SK-N-SH treated with all-trans-retinoic acid at 6 μM for 48 hours (cell line): ENCODE measurements around the gene MAP3K3.

ENCODE experiments used
- ARNTL ChIP-seq: fragments of 450-650 bp; formaldehyde crosslinking; IDR thresholded peaks from 2 replicates; pipeline ENCODE4 v1.5.0; 2020; ENCODE audit warnings: low read depth, mild to moderate bottlenecking, moderate library complexity, borderline replicate concordance
- OSR1 ChIP-seq: fragments of 250-450 bp; sonication (Bioruptor Pico); IDR thresholded peaks from 2 replicates; pipeline ENCODE4 v1.8.0; 2022; ENCODE audit warnings: moderate library complexity, mild to moderate bottlenecking, inconsistent platforms
- POU6F1 ChIP-seq: fragments of 250-450 bp; sonication (Bioruptor Pico); IDR thresholded peaks from 2 replicates; pipeline ENCODE4 v1.8.0; 2021; ENCODE audit warnings: low read depth, mild to moderate bottlenecking, moderate library complexity, borderline replicate concordance
- RARB ChIP-seq: fragments of 250-450 bp; sonication (Bioruptor Pico); IDR thresholded peaks from 2 replicates; pipeline ENCODE4 v1.8.0; 2021; ENCODE audit warnings: mild to moderate bottlenecking, moderate library complexity
- SNAI2 ChIP-seq: fragments of 250-450 bp; sonication (Bioruptor Pico); IDR thresholded peaks from 2 replicates; pipeline ENCODE4 v1.5.0; 2020; ENCODE audit warnings: mild to moderate bottlenecking, moderate library complexity
- TCF4 ChIP-seq: fragments of 250-450 bp; sonication (Bioruptor Pico); IDR thresholded peaks from 2 replicates; pipeline ENCODE4 v1.8.0; 2021; ENCODE audit warnings: mild to moderate bottlenecking, moderate library complexity, borderline replicate concordance
- TSHZ2 ChIP-seq: fragments of 250-450 bp; sonication (Bioruptor Pico); IDR thresholded peaks from 2 replicates; pipeline ENCODE4 v1.5.0; 2020; ENCODE audit warnings: mild to moderate bottlenecking, moderate library complexity
- ZFP30 ChIP-seq: fragments of 450-650 bp; formaldehyde crosslinking; IDR thresholded peaks from 2 replicates; pipeline ENCODE4 v1.5.0; 2022; ENCODE audit warnings: mild to moderate bottlenecking, moderate library complexity
- ZNF565 ChIP-seq: fragments of 450-650 bp; formaldehyde crosslinking; conservative IDR thresholded peaks from 2 replicates; pipeline ENCODE4 v1.5.0; 2020; ENCODE audit warnings: low read depth, mild to moderate bottlenecking, moderate library complexity
- TF ChIP-seq, protein P1 (sequence below): fragments of 250-450 bp; sonication (Bioruptor Pico); IDR thresholded peaks from 2 replicates; pipeline ENCODE4 v1.8.0; 2020; ENCODE audit warnings: mild to moderate bottlenecking, moderate library complexity, borderline replicate concordance
- TF ChIP-seq, protein P2 (sequence below): fragments of 250-450 bp; sonication (Bioruptor Pico); IDR thresholded peaks from 2 replicates; pipeline ENCODE4 v1.5.1; 2020; ENCODE audit warnings: low read depth, mild to moderate bottlenecking, moderate library complexity

DNA sequence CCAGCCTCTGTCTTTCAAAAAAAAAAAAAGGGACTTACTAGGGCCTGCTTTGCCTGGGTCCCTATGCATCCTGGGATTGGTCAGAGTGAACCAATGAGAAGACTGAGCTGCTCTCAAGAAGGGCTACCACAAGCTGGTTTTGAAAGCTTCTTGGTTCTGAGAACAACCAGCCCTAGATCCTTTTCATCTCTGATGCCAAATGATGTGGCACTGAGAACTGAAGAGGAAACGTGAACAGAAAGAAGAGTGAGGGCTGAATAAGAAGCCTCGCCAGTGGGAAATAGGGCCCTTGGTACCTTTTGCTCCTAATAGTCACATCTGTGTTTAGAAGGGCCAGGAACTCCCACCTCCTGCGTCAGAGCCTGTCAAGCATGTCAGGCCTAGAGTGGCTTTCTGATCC is 10.9 kb upstream of the MAP3K3 start:
- TF ChIP-seq RARB (CRISPR knock-in tag) (no peak), TSHZ2 (CRISPR knock-in tag) (no peak), TCF4 (CRISPR knock-in tag) (no peak), ZFP30 (CRISPR knock-in tag) (no peak), ARNTL (CRISPR knock-in tag) (no peak), OSR1 (CRISPR knock-in tag) (no peak), ZNF565 (CRISPR knock-in tag) (no peak), SNAI2 (CRISPR knock-in tag) (no peak), POU6F1 (CRISPR knock-in tag) (no peak)
- TF ChIP-seq, protein P1, sequence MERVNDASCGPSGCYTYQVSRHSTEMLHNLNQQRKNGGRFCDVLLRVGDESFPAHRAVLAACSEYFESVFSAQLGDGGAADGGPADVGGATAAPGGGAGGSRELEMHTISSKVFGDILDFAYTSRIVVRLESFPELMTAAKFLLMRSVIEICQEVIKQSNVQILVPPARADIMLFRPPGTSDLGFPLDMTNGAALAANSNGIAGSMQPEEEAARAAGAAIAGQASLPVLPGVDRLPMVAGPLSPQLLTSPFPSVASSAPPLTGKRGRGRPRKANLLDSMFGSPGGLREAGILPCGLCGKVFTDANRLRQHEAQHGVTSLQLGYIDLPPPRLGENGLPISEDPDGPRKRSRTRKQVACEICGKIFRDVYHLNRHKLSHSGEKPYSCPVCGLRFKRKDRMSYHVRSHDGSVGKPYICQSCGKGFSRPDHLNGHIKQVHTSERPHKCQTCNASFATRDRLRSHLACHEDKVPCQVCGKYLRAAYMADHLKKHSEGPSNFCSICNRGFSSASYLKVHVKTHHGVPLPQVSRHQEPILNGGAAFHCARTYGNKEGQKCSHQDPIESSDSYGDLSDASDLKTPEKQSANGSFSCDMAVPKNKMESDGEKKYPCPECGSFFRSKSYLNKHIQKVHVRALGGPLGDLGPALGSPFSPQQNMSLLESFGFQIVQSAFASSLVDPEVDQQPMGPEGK (CRISPR knock-in tag): no peak
- TF ChIP-seq, protein P2, sequence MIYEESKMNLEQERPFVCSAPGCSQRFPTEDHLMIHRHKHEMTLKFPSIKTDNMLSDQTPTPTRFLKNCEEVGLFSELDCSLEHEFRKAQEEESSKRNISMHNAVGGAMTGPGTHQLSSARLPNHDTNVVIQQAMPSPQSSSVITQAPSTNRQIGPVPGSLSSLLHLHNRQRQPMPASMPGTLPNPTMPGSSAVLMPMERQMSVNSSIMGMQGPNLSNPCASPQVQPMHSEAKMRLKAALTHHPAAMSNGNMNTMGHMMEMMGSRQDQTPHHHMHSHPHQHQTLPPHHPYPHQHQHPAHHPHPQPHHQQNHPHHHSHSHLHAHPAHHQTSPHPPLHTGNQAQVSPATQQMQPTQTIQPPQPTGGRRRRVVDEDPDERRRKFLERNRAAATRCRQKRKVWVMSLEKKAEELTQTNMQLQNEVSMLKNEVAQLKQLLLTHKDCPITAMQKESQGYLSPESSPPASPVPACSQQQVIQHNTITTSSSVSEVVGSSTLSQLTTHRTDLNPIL: no peak
